Progenitor cell of endocrine pancreas (in vitro differentiated cells): Measurements from ENCODE around the gene CRYBB1. TPM values are rescaled to one million over a fixed set of nuclear protein-coding genes. Genes with fewer than 3 reads are reported as not detected.

Experiments used
- DNase-seq: peaks from one replicate; pipeline ENCODE4 v3.0.0; 2021; ENCODE audit warnings: low spot score; ENCODE audit not compliant: unreplicated experiment
- H3K27ac Mint-ChIP-seq: 2 replicates; pipeline ENCODE4 v1.8.0; 2021; ENCODE audit warnings: mild to moderate bottlenecking, moderate library complexity, mixed read lengths
- H3K27me3 Mint-ChIP-seq: 2 replicates; pipeline ENCODE4 v1.8.0; 2021; ENCODE audit warnings: mixed read lengths
- H3K36me3 Mint-ChIP-seq: 2 replicates; pipeline ENCODE4 v1.8.0; 2022; ENCODE audit warnings: mixed read lengths; ENCODE audit not compliant: insufficient read depth
- H3K4me1 Mint-ChIP-seq: 2 replicates; pipeline ENCODE4 v1.8.0; 2021; ENCODE audit warnings: low read depth, mixed read lengths
- H3K4me3 Mint-ChIP-seq: 2 replicates; pipeline ENCODE4 v1.8.0; 2021; ENCODE audit warnings: low read depth, mild to moderate bottlenecking, moderate library complexity, mixed read lengths
- H3K9me3 Mint-ChIP-seq: 2 replicates; pipeline ENCODE4 v1.8.0; 2021; ENCODE audit warnings: low read depth, mixed read lengths
- CTCF ChIP-seq: fragments of 200-600 bp; sonication (generic); IDR thresholded peaks from one replicate; pipeline ENCODE4 v1.5.0; 2021; ENCODE audit warnings: antibody characterized with exemption, mild to moderate bottlenecking; ENCODE audit not compliant: unreplicated experiment
- total RNA-seq: library from RNA; stranded (reverse); gene quantifications from 2 replicates; pipeline ENCODE4 v1.2.1, GENCODE V29; 2021

The CRYBB1 gene
- total RNA-seq, 1 donor from 2014 or later: not detected

GRCh38 chr22:26602127-26602526 lies 15.7 kb downstream of the CRYBB1 start:
- H3K36me3 Mint-ChIP-seq: no peaks in the 10 kb centered on the region
- no peak for TF ChIP-seq CTCF
- no peak for DNase-seq
- H3K27me3 Mint-ChIP-seq: peaks cover 7% of the 10 kb centered on the region
- H3K27ac Mint-ChIP-seq: no peak overlapping the region
- no peaks in the 10 kb centered on the region for H3K9me3 Mint-ChIP-seq
- peaks cover 12% of the 10 kb centered on the region for H3K4me1 Mint-ChIP-seq
- H3K4me3 Mint-ChIP-seq: no peak overlapping the region

GRCh38 chr22:26601726-26602125 lies 16.1 kb downstream of the CRYBB1 start:
- H3K4me1 Mint-ChIP-seq: peaks cover 14% of the 10 kb centered on the region
- TF ChIP-seq CTCF: no peak
- no peak overlapping the region for H3K4me3 Mint-ChIP-seq
- H3K36me3 Mint-ChIP-seq: no peaks in the 10 kb centered on the region
- DNase-seq: no peak
- no peaks in the 10 kb centered on the region for H3K9me3 Mint-ChIP-seq
- no peak overlapping the region for H3K27ac Mint-ChIP-seq
- peaks cover 7% of the 10 kb centered on the region for H3K27me3 Mint-ChIP-seq

- no peak overlapping the region for H3K27ac Mint-ChIP-seq
- no peak overlapping the region for H3K4me3 Mint-ChIP-seq
- H3K9me3 Mint-ChIP-seq: no peaks in the 10 kb centered on the region
- TF ChIP-seq CTCF: no peak
- no peak for DNase-seq
- no peaks in the 10 kb centered on the region for H3K36me3 Mint-ChIP-seq
- peaks cover 17% of the 10 kb centered on the region for H3K4me1 Mint-ChIP-seq
- peaks cover 7% of the 10 kb centered on the region for H3K27me3 Mint-ChIP-seq
Measured at GRCh38 chr22:26599505-26599904, 18.3 kb downstream of the CRYBB1 start.

- TF ChIP-seq CTCF: no peak
- Mint-ChIP-seq H3K9me3 (no peaks in the 10 kb centered on the region), H3K27me3 (peaks cover 8% of the 10 kb centered on the region)
Measured at GRCh38 chr22:26597480-26597879, 20.3 kb downstream of the CRYBB1 start.

GRCh38 chr22:26597026-26597425 lies 20.8 kb downstream of the CRYBB1 start:
- no peaks in the 10 kb centered on the region for H3K9me3 Mint-ChIP-seq
- peaks cover 13% of the 10 kb centered on the region for H3K27me3 Mint-ChIP-seq
- TF ChIP-seq CTCF: no peak
- no peaks in the 10 kb centered on the region for H3K36me3 Mint-ChIP-seq
- DNase-seq: no peak
- no peak overlapping the region for H3K4me3 Mint-ChIP-seq
- H3K27ac Mint-ChIP-seq: peak overlapping the region; percentile 3
- H3K4me1 Mint-ChIP-seq: peaks cover 17% of the 10 kb centered on the region

More at GRCh38 chr22:26597480-26597879, 20.3 kb downstream of the CRYBB1 start:
- peaks cover 17% of the 10 kb centered on the region for H3K4me1 Mint-ChIP-seq
- DNase-seq: no peak
- H3K36me3 Mint-ChIP-seq: no peaks in the 10 kb centered on the region
- peak overlapping the region; percentile 3 for H3K27ac Mint-ChIP-seq
- H3K4me3 Mint-ChIP-seq: no peak overlapping the region
